K562 (cell line): Measurements from ENCODE around the gene FMOD. TPM values are rescaled to one million over a fixed set of nuclear protein-coding genes. Genes with fewer than 3 reads are reported as not detected.
A peak's percentile ranks its signal among the peaks of the same experiment; 100 is the strongest.

ENCODE experiments used
- ARID1B ChIP-seq: fragments of 450-650 bp; IDR thresholded peaks from 2 replicates; pipeline ENCODE4 v1.6.1; 2016; ENCODE audit warnings: antibody characterized with exemption, mild to moderate bottlenecking, inconsistent platforms
- ARID2 ChIP-seq: fragments of 450-650 bp; IDR thresholded peaks from 2 replicates; pipeline ENCODE4 v1.6.1; 2017; ENCODE audit warnings: antibody characterized with exemption, mild to moderate bottlenecking
- CEBPB ChIP-seq: fragments of 450-650 bp; IDR thresholded peaks from 2 replicates; pipeline ENCODE4 v1.6.1; 2016; ENCODE audit warnings: missing genetic modification characterization, missing compliant biosample characterization
- CXXC5 ChIP-seq: fragments of 250-450 bp; sonication (Bioruptor Pico); IDR thresholded peaks from 2 replicates; pipeline ENCODE4 v1.8.0; 2022; ENCODE audit warnings: inconsistent platforms, mild to moderate bottlenecking, moderate library complexity
- DMBX1 ChIP-seq: fragments of 250-450 bp; sonication (Bioruptor Pico); IDR thresholded peaks from 2 replicates; pipeline ENCODE4 v1.8.0; 2022; ENCODE audit warnings: inconsistent platforms, mild to moderate bottlenecking, moderate library complexity, borderline replicate concordance
- GTF2B ChIP-seq: IDR thresholded peaks from 2 replicates; pipeline ENCODE4 v1.6.1; 2011; ENCODE audit not compliant: insufficient read length; ENCODE audit errors: extremely low read depth
- KAT2B ChIP-seq: IDR thresholded peaks from one replicate; pipeline ENCODE4 v1.6.1; 2012; ENCODE audit warnings: low read depth, mild to moderate bottlenecking, control low read depth, inconsistent platforms, low read length, moderate library complexity
- MCM3 ChIP-seq: fragments of 450-650 bp; IDR thresholded peaks from 2 replicates; pipeline ENCODE4 v1.6.1; 2016
- MXD1 ChIP-seq: fragments of 250-450 bp; sonication (Bioruptor Pico); IDR thresholded peaks from 2 replicates; pipeline ENCODE4 v1.8.0; 2021; ENCODE audit warnings: borderline replicate concordance, mild to moderate bottlenecking, moderate library complexity; ENCODE audit not compliant: poor library complexity, severe bottlenecking
- MYNN ChIP-seq, 2 experiments: sonication (generic); formaldehyde crosslinking in 1 of 2; IDR thresholded peaks; 2 replicates each; pipeline versions ENCODE4 v1.5.0 to v1.6.1; 2016 to 2020; ENCODE audit warnings: antibody characterized with exemption in 1 of 2, missing genetic modification reagents in 1 of 2
- NCOA6 ChIP-seq: fragments of 450-650 bp; IDR thresholded peaks from 2 replicates; pipeline ENCODE4 v1.6.1; 2017; ENCODE audit warnings: mild to moderate bottlenecking
- PRMT5 ChIP-seq: sonication (generic); formaldehyde crosslinking; IDR thresholded peaks from 2 replicates; pipeline ENCODE4 v1.5.0; 2020; ENCODE audit warnings: missing genetic modification reagents
- PURB ChIP-seq: sonication (generic); formaldehyde crosslinking; IDR thresholded peaks from 2 replicates; pipeline ENCODE4 v1.9.0; 2021; ENCODE audit warnings: low read depth, mild to moderate bottlenecking, missing genetic modification reagents
- RBM14 ChIP-seq: fragments of 200-400 bp; formaldehyde crosslinking; IDR thresholded peaks from 2 replicates; pipeline ENCODE4 v1.6.1; 2018; ENCODE audit warnings: low read depth, mild to moderate bottlenecking, low read length, moderate library complexity, borderline replicate concordance; ENCODE audit not compliant: insufficient read depth
- SAFB2 ChIP-seq: fragments of 200-400 bp; formaldehyde crosslinking; IDR thresholded peaks from 2 replicates; pipeline ENCODE4 v1.6.1; 2018; ENCODE audit warnings: borderline replicate concordance, low read length, low read depth, moderate library complexity; ENCODE audit not compliant: severe bottlenecking
- SMARCE1 ChIP-seq: fragments of 450-650 bp; IDR thresholded peaks from 2 replicates; pipeline ENCODE4 v1.7.1; 2016; ENCODE audit warnings: mild to moderate bottlenecking
- SREBF1 ChIP-seq: fragments of 150-350 bp; IDR thresholded peaks from 2 replicates; pipeline ENCODE4 v1.6.1; 2014; ENCODE audit warnings: antibody characterized with exemption, low read depth, low read length, borderline replicate concordance
- TAF1 ChIP-seq: IDR thresholded peaks from 2 replicates; pipeline ENCODE4 v1.6.1; 2011; ENCODE audit warnings: mild to moderate bottlenecking, low read length, moderate library complexity; ENCODE audit not compliant: insufficient read depth, control insufficient read depth, severe bottlenecking; ENCODE audit errors: extremely low read depth
- TARDBP ChIP-seq: fragments of 450-650 bp; IDR thresholded peaks from 2 replicates; pipeline ENCODE4 v1.6.1; 2016
- TBP ChIP-seq: optimal IDR thresholded peaks from 2 replicates; pipeline ENCODE3; 2011; ENCODE audit warnings: low read depth, low read length, improper control_type of control experiment
- U2AF1 ChIP-seq: fragments of 200-400 bp; formaldehyde crosslinking; optimal IDR thresholded peaks from 2 replicates; pipeline ENCODE3; 2017; ENCODE audit warnings: mild to moderate bottlenecking, low read depth, low read length, moderate library complexity
- ZFP91 ChIP-seq: sonication (generic); formaldehyde crosslinking; IDR thresholded peaks from 2 replicates; pipeline ENCODE4 v1.8.0; 2022; ENCODE audit warnings: mild to moderate bottlenecking, missing genetic modification reagents
- ZNF212 ChIP-seq: fragments of 450-650 bp; formaldehyde crosslinking; IDR thresholded peaks from 2 replicates; pipeline ENCODE4 v1.4.0; 2020; ENCODE audit warnings: mild to moderate bottlenecking
- polyA plus RNA-seq, 8 experiments: library from polyadenylated mRNA; depleted of rRNA in 4 of 8; stranded (reverse) in 5 of 8; unstranded in 3 of 8; fragments of >200 nt; fragmentation: Nextera tagmentation in 2 of 8; fragmentation: Illumina TruSeq in 1 of 8; extraction: Ambion mirVana in 2 of 8; extraction: Trizol in 1 of 8; gene quantifications; 2 replicates each; pipeline versions ENCODE4 v1.2.1 to v1.2.3, GENCODE V29; 2011 to 2014; ENCODE audit warnings: inconsistent platforms in 1 of 8, missing spikeins in 1 of 8
- total RNA-seq, 7 experiments: library from RNA; depleted of rRNA in 6 of 7; stranded (reverse); fragments of >200 nt in 6 of 7; fragmentation: Illumina TruSeq in 2 of 7; extraction: Trizol in 2 of 7; gene quantifications; 2 replicates each; pipeline versions ENCODE4 v1.2.1 to v1.2.3, GENCODE V29; 2011 to 2021; ENCODE audit warnings: low replicate concordance in 1 of 7
- TF ChIP-seq, protein P1 (sequence below): fragments of 250-450 bp; sonication (Bioruptor Pico); IDR thresholded peaks from 2 replicates; pipeline ENCODE4 v1.5.0; 2022; ENCODE audit warnings: mild to moderate bottlenecking

The FMOD gene
- total and polyA plus RNA-seq, 9 of the 15 experiments (the other 6 are each of a cell fraction or from before 2014, with no cell fraction given): 0.03 to 0.13 (median 0.03) TPM; not detected in 6

- TF ChIP-seq PURB (CRISPR knock-in tag): no peak
- peak; percentile 90 for TF ChIP-seq SMARCE1
- TF ChIP-seq NCOA6: no peak
- peak; percentile 81 for TF ChIP-seq MYNN (IDR thresholded peaks at IDR 0.05)
- no peak for TF ChIP-seq MYNN (CRISPR knock-in tag; IDR thresholded peaks at IDR 0.05)
- TF ChIP-seq KAT2B: no peak
- TF ChIP-seq MXD1 (CRISPR knock-in tag): no peak
- TF ChIP-seq CEBPB (tag): peak; percentile 88
- TF ChIP-seq PRMT5 (CRISPR knock-in tag): no peak
- no peak for TF ChIP-seq RBM14
- TF ChIP-seq SAFB2: no peak
- peak; percentile 64; the same call in 1 of the 2 replicates for TF ChIP-seq TARDBP
- TF ChIP-seq ARID2: no peak
- TF ChIP-seq, protein P1, sequence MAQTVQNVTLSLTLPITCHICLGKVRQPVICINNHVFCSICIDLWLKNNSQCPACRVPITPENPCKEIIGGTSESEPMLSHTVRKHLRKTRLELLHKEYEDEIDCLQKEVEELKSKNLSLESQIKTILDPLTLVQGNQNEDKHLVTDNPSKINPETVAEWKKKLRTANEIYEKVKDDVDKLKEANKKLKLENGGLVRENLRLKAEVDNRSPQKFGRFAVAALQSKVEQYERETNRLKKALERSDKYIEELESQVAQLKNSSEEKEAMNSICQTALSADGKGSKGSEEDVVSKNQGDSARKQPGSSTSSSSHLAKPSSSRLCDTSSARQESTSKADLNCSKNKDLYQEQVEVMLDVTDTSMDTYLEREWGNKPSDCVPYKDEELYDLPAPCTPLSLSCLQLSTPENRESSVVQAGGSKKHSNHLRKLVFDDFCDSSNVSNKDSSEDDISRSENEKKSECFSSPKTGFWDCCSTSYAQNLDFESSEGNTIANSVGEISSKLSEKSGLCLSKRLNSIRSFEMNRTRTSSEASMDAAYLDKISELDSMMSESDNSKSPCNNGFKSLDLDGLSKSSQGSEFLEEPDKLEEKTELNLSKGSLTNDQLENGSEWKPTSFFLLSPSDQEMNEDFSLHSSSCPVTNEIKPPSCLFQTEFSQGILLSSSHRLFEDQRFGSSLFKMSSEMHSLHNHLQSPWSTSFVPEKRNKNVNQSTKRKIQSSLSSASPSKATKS (CRISPR knock-in tag): no peak
- no peak for TF ChIP-seq U2AF1
- TF ChIP-seq TAF1: no peak
- TF ChIP-seq ARID1B: peak; percentile 97
- no peak for TF ChIP-seq ZNF212 (CRISPR knock-in tag)
- TF ChIP-seq MCM3: no peak
- no peak for TF ChIP-seq GTF2B
- peak; percentile 87 for TF ChIP-seq DMBX1 (CRISPR knock-in tag)
- TF ChIP-seq ZFP91 (CRISPR knock-in tag): no peak
- TF ChIP-seq TBP: no peak
- peak; percentile 69 for TF ChIP-seq CXXC5 (CRISPR knock-in tag)
- TF ChIP-seq SREBF1: no peak
These were observed 50.2 kb downstream of the FMOD start (continued) for GRCh38 chr1:203300441-203301330.
